ENCODE measurements around the gene ADRB2. TPM values are rescaled to one million over a fixed set of nuclear protein-coding genes. Genes with fewer than 3 reads are reported as not detected.

ADRB2 gene
- total and polyA plus RNA-seq, 2 of the 13 experiments (the other 11 are each of a cell fraction or from before 2014, with no cell fraction given): not detected

DNA sequence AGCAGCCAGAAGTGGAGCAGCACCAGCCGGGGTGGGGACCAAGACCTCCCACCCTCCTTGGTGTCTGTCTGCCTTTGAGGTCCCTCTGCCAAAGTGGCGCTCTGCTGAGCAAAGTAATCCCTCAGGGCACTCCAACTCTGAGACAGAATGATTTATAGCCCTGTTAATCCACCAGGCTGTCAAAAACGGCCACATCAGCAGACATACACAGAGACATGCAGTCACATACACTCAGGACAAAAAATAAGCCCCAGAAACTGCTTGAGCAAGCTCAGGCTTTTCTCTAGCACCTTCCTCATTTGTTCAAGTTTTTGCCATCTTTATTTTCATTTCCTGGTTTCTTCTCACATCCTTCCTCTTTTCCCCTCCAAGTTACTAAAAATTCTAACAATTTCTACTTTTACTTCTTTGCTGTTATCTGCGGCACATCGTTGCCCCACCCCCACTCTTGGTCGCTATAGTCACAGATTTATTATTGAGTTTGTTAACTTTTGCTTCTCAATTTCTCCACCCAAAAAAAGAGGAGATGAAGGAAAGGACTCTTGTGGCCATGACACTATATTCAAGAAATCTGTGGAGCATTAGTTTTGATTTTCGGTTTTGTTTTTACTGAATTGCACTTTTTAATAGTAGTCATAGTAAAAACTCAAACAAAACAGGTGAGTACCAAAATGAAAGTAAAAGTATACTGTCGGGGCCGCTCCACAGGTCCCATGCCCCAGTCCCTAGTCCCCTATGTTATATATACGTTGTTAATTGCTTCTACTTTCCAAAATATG is 17.4 kb upstream of the ADRB2 start:
- Histone ChIP-seq H3K4me3 (replicated peaks in 1 of 3; ENCODE audit: insufficient read depth in 1 of 3, low read depth in 2 of 3, low read length in 3 of 3) (peak overlapping the region; percentile 30 to 51 (median 31); a peak in 5 of 6 replicates), H4K20me1 (ENCODE audit: insufficient read depth, low read length) (no peaks in the 10 kb centered on the region), H3K79me2 (ENCODE audit: insufficient read depth, low read length) (no peaks in the 10 kb centered on the region), H3K36me3 (replicated peaks in 1 of 2; ENCODE audit: control insufficient read depth in 1 of 2, insufficient read depth in 2 of 2, low read length in 2 of 2) (no peaks in the 10 kb centered on the region), H3K27ac (ENCODE audit: extremely low read length, insufficient read depth, low read length) (no peak overlapping the region), H3K4me1 (ENCODE audit: insufficient read depth, low read length) (no peaks in the 10 kb centered on the region), H3K27me3 (ENCODE audit: control insufficient read depth in 1 of 2, insufficient read depth in 2 of 2, low read length in 2 of 2) (no peaks in the 10 kb centered on the region; a peak in 1 of 5 replicates), H3K9me3 (ENCODE audit: low read length) (no peaks in the 10 kb centered on the region), H3K4me2 (ENCODE audit: low read depth, low read length) (peak overlapping the region; percentile 62), H3K9ac (ENCODE audit: insufficient read depth, low read depth, low read length) (no peak overlapping the region), H2AFZ (ENCODE audit: low read length) (no peak overlapping the region)
- in situ Hi-C loops (cut with HindIII; ENCODE audit: extremely low pct_ligation_motif_present, low pct_unique_long_range_greater_than_20kb) (no loop called here), intact Hi-C loops (cut with micrococcal nuclease; ENCODE audit: unreplicated experiment) (no loop called here)
- CTCF ChIA-PET (ENCODE audit: low intra/inter-chr PET ratio, low total read pairs): no interaction called here
- ATAC-seq: no peak
- TF ChIP-seq ZNF101 (CRISPR knock-in tag; IDR thresholded peaks at IDR 0.05; ENCODE audit: borderline replicate concordance, low read depth): no peak
- no peak for TF ChIP-seq ZNF3 (CRISPR knock-in tag; IDR thresholded peaks at IDR 0.05)
- TF ChIP-seq, protein P1, sequence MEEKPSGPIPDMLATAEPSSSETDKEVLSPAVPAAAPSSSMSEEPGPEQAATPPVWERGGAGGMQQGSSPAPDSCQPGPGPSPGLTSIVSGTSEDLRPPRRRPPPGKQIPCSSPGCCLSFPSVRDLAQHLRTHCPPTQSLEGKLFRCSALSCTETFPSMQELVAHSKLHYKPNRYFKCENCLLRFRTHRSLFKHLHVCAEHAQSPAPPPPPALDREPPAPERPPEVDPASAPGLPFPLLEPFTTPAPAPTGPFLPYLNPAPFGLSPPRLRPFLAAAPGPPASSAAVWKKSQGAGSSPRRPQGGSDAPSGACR (CRISPR knock-in tag; IDR thresholded peaks at IDR 0.05): no peak
- TF ChIP-seq, protein P2, sequence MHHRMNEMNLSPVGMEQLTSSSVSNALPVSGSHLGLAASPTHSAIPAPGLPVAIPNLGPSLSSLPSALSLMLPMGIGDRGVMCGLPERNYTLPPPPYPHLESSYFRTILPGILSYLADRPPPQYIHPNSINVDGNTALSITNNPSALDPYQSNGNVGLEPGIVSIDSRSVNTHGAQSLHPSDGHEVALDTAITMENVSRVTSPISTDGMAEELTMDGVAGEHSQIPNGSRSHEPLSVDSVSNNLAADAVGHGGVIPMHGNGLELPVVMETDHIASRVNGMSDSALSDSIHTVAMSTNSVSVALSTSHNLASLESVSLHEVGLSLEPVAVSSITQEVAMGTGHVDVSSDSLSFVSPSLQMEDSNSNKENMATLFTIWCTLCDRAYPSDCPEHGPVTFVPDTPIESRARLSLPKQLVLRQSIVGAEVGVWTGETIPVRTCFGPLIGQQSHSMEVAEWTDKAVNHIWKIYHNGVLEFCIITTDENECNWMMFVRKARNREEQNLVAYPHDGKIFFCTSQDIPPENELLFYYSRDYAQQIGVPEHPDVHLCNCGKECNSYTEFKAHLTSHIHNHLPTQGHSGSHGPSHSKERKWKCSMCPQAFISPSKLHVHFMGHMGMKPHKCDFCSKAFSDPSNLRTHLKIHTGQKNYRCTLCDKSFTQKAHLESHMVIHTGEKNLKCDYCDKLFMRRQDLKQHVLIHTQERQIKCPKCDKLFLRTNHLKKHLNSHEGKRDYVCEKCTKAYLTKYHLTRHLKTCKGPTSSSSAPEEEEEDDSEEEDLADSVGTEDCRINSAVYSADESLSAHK (CRISPR knock-in tag; IDR thresholded peaks at IDR 0.05; ENCODE audit: borderline replicate concordance): no peak
- no peak for TF ChIP-seq CHD4 (IDR thresholded peaks at IDR 0.05; ENCODE audit: borderline replicate concordance, low read length)
- TF ChIP-seq ASH2L (IDR thresholded peaks at IDR 0.05; ENCODE audit: insufficient read length, low read depth, low read length): no peak
- TF ChIP-seq SNAI1 (CRISPR knock-in tag; IDR thresholded peaks at IDR 0.05; ENCODE audit: borderline replicate concordance): no peak
- TF ChIP-seq DNMT3B (CRISPR knock-in tag; conservative IDR thresholded peaks at IDR 0.05): no peak
- TF ChIP-seq, protein P3, sequence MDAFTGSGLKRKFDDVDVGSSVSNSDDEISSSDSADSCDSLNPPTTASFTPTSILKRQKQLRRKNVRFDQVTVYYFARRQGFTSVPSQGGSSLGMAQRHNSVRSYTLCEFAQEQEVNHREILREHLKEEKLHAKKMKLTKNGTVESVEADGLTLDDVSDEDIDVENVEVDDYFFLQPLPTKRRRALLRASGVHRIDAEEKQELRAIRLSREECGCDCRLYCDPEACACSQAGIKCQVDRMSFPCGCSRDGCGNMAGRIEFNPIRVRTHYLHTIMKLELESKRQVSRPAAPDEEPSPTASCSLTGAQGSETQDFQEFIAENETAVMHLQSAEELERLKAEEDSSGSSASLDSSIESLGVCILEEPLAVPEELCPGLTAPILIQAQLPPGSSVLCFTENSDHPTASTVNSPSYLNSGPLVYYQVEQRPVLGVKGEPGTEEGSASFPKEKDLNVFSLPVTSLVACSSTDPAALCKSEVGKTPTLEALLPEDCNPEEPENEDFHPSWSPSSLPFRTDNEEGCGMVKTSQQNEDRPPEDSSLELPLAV (CRISPR knock-in tag; conservative IDR thresholded peaks at IDR 0.05; ENCODE audit: low read depth): no peak
- 1% methylated on average over 10 of the region's 10 CpGs for WGBS (ENCODE audit: low lambda C conversion rate)
- no peak for FAIRE-seq
- no TSS peak for BruUV-seq (replicated peaks)
- POLR2A ChIA-PET: no interaction called here
- no peak for DNase-seq (ENCODE audit: low spot score)

Measured in HepG2 (cell line).